HCT116 (cell line): Measurements from ENCODE around the gene ROBO1. TPM values are rescaled to one million over a fixed set of nuclear protein-coding genes. Genes with fewer than 3 reads are reported as not detected.

Source experiments
- ATAC-seq: fragments of 200-7000 bp; cut with Tn5 transposase; 2 replicates; pipeline ENCODE4 v1.9.1; 2020; ENCODE audit warnings: mild to moderate bottlenecking, moderate library complexity
- BruUV-seq: library from RNA; stranded (reverse); fragments of 400-500 nt; replicated peaks from 2 replicates; lab custom pipeline; 2021; lab: Mats Ljungman, UMichigan
- CTCF ChIA-PET: fragments of 300-600 bp; sonication (Branson Sonifier 250); formaldehyde crosslinking; loops from one replicate; lab custom pipeline; 2021; ENCODE audit warnings: antibody characterized with exemption; lab: Charles Lee
- POLR2A ChIA-PET: fragments of 300-600, 350-600 bp; sonication (Branson Sonifier 250); formaldehyde crosslinking; loops from one replicate; lab custom pipeline; 2021; ENCODE audit warnings: antibody characterized with exemption; lab: Charles Lee
- RAD21 ChIA-PET, 2 experiments: fragments of 300-600 bp; sonication (Branson Sonifier 250); formaldehyde crosslinking; loops; one replicate each; lab custom pipeline; 2023; ENCODE audit warnings: low total read pairs in 2 of 2; ENCODE audit not compliant: uncharacterized antibody in 2 of 2, unreplicated experiment in 2 of 2, low non-redundant PET in 1 of 2; lab: Charles Lee
- DNase-seq: peaks from one replicate; pipeline ENCODE4 v3.0.0-alpha.2; 2010; ENCODE audit warnings: low read depth, low spot score
- H2AFZ ChIP-seq: fragments of 200-600 bp; shearing (Covaris generic), sonication (generic); 2 replicates; pipeline ENCODE4 v1.6.1; 2017; ENCODE audit warnings: low read depth, mixed run types, mixed read lengths, antibody characterized with exemption, low read length; ENCODE audit not compliant: poor library complexity, severe bottlenecking
- H3K27ac ChIP-seq: 2 replicates; pipeline ENCODE4 v1.5.1; 2012; ENCODE audit warnings: low read depth, low read length
- H3K27me3 ChIP-seq: fragments of 200-600 bp; sonication (generic); 2 replicates; pipeline ENCODE4 v1.6.1; 2016; ENCODE audit warnings: mixed run types, low read length, mixed read lengths; ENCODE audit not compliant: insufficient read depth
- H3K36me3 ChIP-seq, 2 experiments: fragments of 200-500 bp in 1 of 2; fragments of 200-600 bp in 1 of 2; sonication (Bioruptor generic) in 1 of 2; sonication (generic) in 1 of 2; 2 replicates each; pipeline versions ENCODE4 v1.5.1 to v1.6.1; 2014 to 2016; ENCODE audit warnings: low read length in 2 of 2, inconsistent platforms in 1 of 2, mixed read lengths in 1 of 2, mixed run types in 1 of 2; ENCODE audit not compliant: insufficient read depth in 2 of 2, control insufficient read depth in 1 of 2
- H3K4me1 ChIP-seq, 2 experiments: fragments of 200-600 bp in 1 of 2; sonication (generic) in 1 of 2; 2 replicates each; pipeline versions ENCODE4 v1.5.1 to v1.6.1; 2012 to 2017; ENCODE audit warnings: low read length in 2 of 2, inconsistent platforms in 1 of 2, mild to moderate bottlenecking in 1 of 2, mixed read lengths in 1 of 2, mixed run types in 1 of 2, moderate library complexity in 1 of 2; ENCODE audit not compliant: insufficient read depth in 2 of 2, control insufficient read depth in 1 of 2
- H3K4me2 ChIP-seq: fragments of 200-600 bp; sonication (generic); 2 replicates; pipeline ENCODE4 v1.6.1; 2017; ENCODE audit warnings: mixed run types, low read length, mixed read lengths
- H3K4me3 ChIP-seq, 2 experiments: fragments of 200-600 bp in 1 of 2; sonication (generic) in 1 of 2; replicated peaks in 1 of 2; 2 replicates each; pipeline ENCODE4 v1.5.1; 2011 to 2016; ENCODE audit warnings: low read length in 2 of 2, control low read depth in 1 of 2, low read depth in 1 of 2, mild to moderate bottlenecking in 1 of 2, mixed read lengths in 1 of 2, mixed run types in 1 of 2
- H3K79me2 ChIP-seq: fragments of 200-600 bp; sonication (generic); 2 replicates; pipeline ENCODE4 v1.6.1; 2017; ENCODE audit warnings: mild to moderate bottlenecking, mixed run types, low read length, moderate library complexity, mixed read lengths; ENCODE audit not compliant: insufficient read depth
- H3K9ac ChIP-seq: fragments of 200-600 bp; sonication (generic); 2 replicates; pipeline ENCODE4 v1.6.1; 2016; ENCODE audit warnings: low read length, mixed read lengths
- H3K9me2 ChIP-seq: fragments of 200-600 bp; sonication (generic), shearing (Covaris generic); 2 replicates; pipeline ENCODE4 v1.6.1; 2017; ENCODE audit warnings: mixed run types, mild to moderate bottlenecking, moderate library complexity; ENCODE audit not compliant: insufficient read depth
- H3K9me3 ChIP-seq, 2 experiments: fragments of 200-500 bp in 1 of 2; fragments of 200-600 bp in 1 of 2; sonication (Bioruptor generic) in 1 of 2; sonication (generic) in 1 of 2; 2 replicates each; pipeline ENCODE4 v1.6.1; 2014 to 2017; ENCODE audit warnings: low read length in 2 of 2, mixed read lengths in 2 of 2, inconsistent platforms in 1 of 2, low read depth in 1 of 2, mild to moderate bottlenecking in 1 of 2, mixed run types in 1 of 2, moderate library complexity in 1 of 2; ENCODE audit not compliant: control insufficient read depth in 1 of 2, insufficient read depth in 1 of 2
- H4K20me1 ChIP-seq: fragments of 200-600 bp; sonication (generic), shearing (Covaris generic); 2 replicates; pipeline ENCODE4 v1.6.1; 2017; ENCODE audit warnings: mixed run types, mild to moderate bottlenecking, moderate library complexity; ENCODE audit not compliant: insufficient read depth
- ATF3 ChIP-seq: IDR thresholded peaks from 2 replicates; pipeline ENCODE4 v1.6.1; 2012
- CBX3 ChIP-seq: IDR thresholded peaks from 2 replicates; pipeline ENCODE4 v1.6.1; 2012; ENCODE audit warnings: low read depth
- CEBPB ChIP-seq: IDR thresholded peaks from 2 replicates; pipeline ENCODE4 v1.6.1; 2012; ENCODE audit warnings: low read depth
- CTCF ChIP-seq, 3 experiments: fragments of 200-600 bp in 1 of 3; sonication (generic) in 1 of 3; IDR thresholded peaks in 2 of 3; conservative IDR thresholded peaks in 1 of 3; 2 replicates each; pipeline ENCODE4 v1.5.1; 2012 to 2017; ENCODE audit warnings: low read depth in 2 of 3, low read length in 2 of 3, antibody characterized with exemption in 1 of 3, borderline replicate concordance in 1 of 3, control low read depth in 1 of 3, mild to moderate bottlenecking in 1 of 3, mixed read lengths in 1 of 3, mixed run types in 1 of 3, moderate library complexity in 1 of 3; ENCODE audit not compliant: insufficient read depth in 1 of 3
- EGR1 ChIP-seq: IDR thresholded peaks from 2 replicates; pipeline ENCODE4 v1.6.1; 2012; ENCODE audit warnings: low read depth
- ELF1 ChIP-seq: IDR thresholded peaks from 2 replicates; pipeline ENCODE4 v1.6.1; 2012; ENCODE audit warnings: low read depth, borderline replicate concordance
- EZH2phosphoT487 ChIP-seq: fragments of 200-600 bp; IDR thresholded peaks from 2 replicates; pipeline ENCODE4 v1.6.1; 2018; ENCODE audit warnings: antibody characterized with exemption, borderline replicate concordance
- FOSL1 ChIP-seq: IDR thresholded peaks from 2 replicates; pipeline ENCODE4 v1.6.1; 2012; ENCODE audit warnings: low read depth
- MAX ChIP-seq: IDR thresholded peaks from 2 replicates; pipeline ENCODE4 v1.6.1; 2012
- POLR2AphosphoS5 ChIP-seq: IDR thresholded peaks from 2 replicates; pipeline ENCODE4 v1.6.1; 2011; ENCODE audit warnings: mild to moderate bottlenecking, low read depth, low read length, moderate library complexity
- RAD21 ChIP-seq: IDR thresholded peaks from 2 replicates; pipeline ENCODE4 v1.6.1; 2012; ENCODE audit warnings: low read depth, mild to moderate bottlenecking
- REST ChIP-seq: IDR thresholded peaks from 2 replicates; pipeline ENCODE4 v1.6.1; 2012; ENCODE audit warnings: low read depth
- SIN3A ChIP-seq: IDR thresholded peaks from 2 replicates; pipeline ENCODE4 v1.6.1; 2012; ENCODE audit warnings: low read depth
- SP1 ChIP-seq: IDR thresholded peaks from 2 replicates; pipeline ENCODE4 v1.6.1; 2012; ENCODE audit warnings: low read depth
- SRF ChIP-seq: IDR thresholded peaks from 2 replicates; pipeline ENCODE4 v1.6.1; 2012; ENCODE audit warnings: low read depth
- TCF7L2 ChIP-seq: IDR thresholded peaks from 2 replicates; pipeline ENCODE4 v1.7.0; 2011; ENCODE audit warnings: borderline replicate concordance, inconsistent platforms; ENCODE audit not compliant: insufficient read depth, insufficient read length; ENCODE audit errors: extremely low read depth
- ZBTB33 ChIP-seq: IDR thresholded peaks from 2 replicates; pipeline ENCODE4 v1.6.1; 2011; ENCODE audit warnings: mild to moderate bottlenecking, low read length, moderate library complexity; ENCODE audit not compliant: insufficient replicate concordance; ENCODE audit errors: extremely low read depth
- ZFX ChIP-seq: fragments of 450-650 bp; IDR thresholded peaks from 2 replicates; pipeline ENCODE4 v1.6.1; 2017
- ZNF274 ChIP-seq: fragments of 200-500 bp; sonication (Bioruptor generic); IDR thresholded peaks from 2 replicates; pipeline ENCODE4 v1.6.1; 2014; ENCODE audit warnings: mild to moderate bottlenecking, low read depth, low read length, inconsistent platforms
- intact Hi-C: fragments of 100-400 bp; cut with micrococcal nuclease; formaldehyde crosslinking; loops from 2 replicates; pipeline ENCODE4 v1.10.0; 2022
- total RNA-seq: library from RNA; stranded (reverse); gene quantifications from one replicate; pipeline ENCODE4 v1.2.1, GENCODE V29; 2021; ENCODE audit not compliant: unreplicated experiment

Gene ROBO1
- total RNA-seq, 1 experiment from 2014 or later: 0.27 TPM

GRCh38 chr3:79159736-79160135, 608.1 kb downstream of the ROBO1 start:
- RAD21 ChIA-PET: no interaction called here
- Histone ChIP-seq H3K9me2 (no peaks in the 10 kb centered on the region), H3K27me3 (no peaks in the 10 kb centered on the region), H3K9me3 (peaks cover 4 to 38% of the 10 kb centered on the region in 2 experiments; a peak in 2 of 4 replicates), H4K20me1 (no peaks in the 10 kb centered on the region)
- DNase-seq: no peak
- TF ChIP-seq POLR2AphosphoS5 (no peak), TCF7L2 (no peak), ZFX (no peak), SP1 (no peak), ZBTB33 (no peak), REST (no peak), CTCF (IDR thresholded peaks at IDR 0.05 in 2 of 3, conservative IDR thresholded peaks at IDR 0.05 in 1 of 3; ENCODE audit: borderline replicate concordance in 1 of 3, insufficient read depth in 1 of 3, low read depth in 2 of 3, low read length in 2 of 3) (no peak), CEBPB (no peak), MAX (no peak), ZNF274 (no peak), ATF3 (no peak), CBX3 (no peak), EGR1 (no peak), SRF (no peak), SIN3A (no peak), RAD21 (no peak), FOSL1 (no peak), ELF1 (no peak), EZH2phosphoT487 (no peak)
- TF ChIP-seq, all 23 proteins: peak for 0
- no peak overlapping the region for H2AFZ ChIP-seq
- no TSS peak for BruUV-seq
- H3K36me3 ChIP-seq: no peaks in the 10 kb centered on the region
- H3K4me2 ChIP-seq: no peak overlapping the region
- ATAC-seq: no peak
- intact Hi-C loops: no loop called here
- H3K9ac ChIP-seq: no peak overlapping the region
- H3K4me3 ChIP-seq: no peak overlapping the region
- H3K27ac ChIP-seq: no peak overlapping the region
- H3K4me1 ChIP-seq: no peaks in the 10 kb centered on the region
- CTCF ChIA-PET: no interaction called here
- POLR2A ChIA-PET: no interaction called here
- no peaks in the 10 kb centered on the region for H3K79me2 ChIP-seq
